ENCODE measurements around the gene FHOD3.
A peak's percentile ranks its signal among the peaks of the same experiment; 100 is the strongest.

FHOD3 gene

GRCh38 chr18:36786686-36787085, 489.2 kb downstream of the FHOD3 start:
- no peak for TF ChIP-seq CTCF (IDR thresholded peaks at IDR 0.05; ENCODE audit: low read depth, low read length)
- H3K4me3 ChIP-seq (ENCODE audit: low read depth, low read length): no peak overlapping the region

GRCh38 chr18:36792634-36793283, 495.2 kb downstream of the FHOD3 start:
- TF ChIP-seq CTCF (IDR thresholded peaks at IDR 0.05; ENCODE audit: low read depth, low read length): no peak
- no peak overlapping the region for H3K4me3 ChIP-seq (ENCODE audit: low read depth, low read length)

GRCh38 chr18:36798738-36799473, 501.4 kb downstream of the FHOD3 start:
- no peak for TF ChIP-seq CTCF (IDR thresholded peaks at IDR 0.05; ENCODE audit: low read depth, low read length)
- H3K4me3 ChIP-seq (ENCODE audit: low read depth, low read length): no peak overlapping the region

- H3K4me3 ChIP-seq (ENCODE audit: low read depth, low read length): no peak overlapping the region
- TF ChIP-seq CTCF (IDR thresholded peaks at IDR 0.05; ENCODE audit: low read depth, low read length): no peak
Measured at GRCh38 chr18:36805105-36805504, 507.6 kb downstream of the FHOD3 start.

- no peak overlapping the region for H3K4me3 ChIP-seq (ENCODE audit: low read depth, low read length)
- no peak for TF ChIP-seq CTCF (IDR thresholded peaks at IDR 0.05; ENCODE audit: low read depth, low read length)
Measured at GRCh38 chr18:36808681-36809080, 511.2 kb downstream of the FHOD3 start.

- no peak overlapping the region for H3K4me3 ChIP-seq (ENCODE audit: low read depth, low read length)
- TF ChIP-seq CTCF (IDR thresholded peaks at IDR 0.05; ENCODE audit: low read depth, low read length): peak; percentile 65
Measured at GRCh38 chr18:36809590-36810381, 512.3 kb downstream of the FHOD3 start.

GRCh38 chr18:36811430-36811829, 513.9 kb downstream of the FHOD3 start:
- no peak for TF ChIP-seq CTCF (IDR thresholded peaks at IDR 0.05; ENCODE audit: low read depth, low read length)
- H3K4me3 ChIP-seq (ENCODE audit: low read depth, low read length): no peak overlapping the region
